GM23338 (cell line): Measurements from ENCODE around the gene ASPHD2. TPM values are rescaled to one million over a fixed set of nuclear protein-coding genes. Genes with fewer than 3 reads are reported as not detected.

ENCODE experiments used
- ATAC-seq: fragments of 200-7000 bp; cut with Tn5 transposase; 3 replicates; pipeline ENCODE4 v1.9.1; 2020
- DNase-seq: peaks from one replicate; pipeline ENCODE4 v3.0.0-alpha.2; 2015; ENCODE audit warnings: low spot score
- H2AFZ ChIP-seq: fragments of 200-600 bp; sonication (generic); 2 replicates; pipeline ENCODE4 v1.8.0; 2016; ENCODE audit warnings: antibody characterized with exemption, mild to moderate bottlenecking, moderate library complexity
- H3F3A ChIP-seq: fragments of 200-600 bp; sonication (generic); replicated peaks from 2 replicates; pipeline ENCODE4 v1.8.0; 2017; ENCODE audit warnings: antibody characterized with exemption, mixed run types, low read depth
- H3K27ac ChIP-seq: fragments of 200-600 bp; sonication (generic); 2 replicates; pipeline ENCODE4 v1.6.1; 2016; ENCODE audit warnings: low read depth
- H3K27me3 ChIP-seq: fragments of 200-600 bp; sonication (generic); 2 replicates; pipeline ENCODE4 v1.8.0; 2016; ENCODE audit warnings: mild to moderate bottlenecking, mixed run types, moderate library complexity; ENCODE audit not compliant: insufficient read depth
- H3K36me3 ChIP-seq: fragments of 200-600 bp; sonication (generic); 2 replicates; pipeline ENCODE4 v1.8.0; 2016; ENCODE audit warnings: mild to moderate bottlenecking; ENCODE audit not compliant: insufficient read depth
- H3K4me1 ChIP-seq: fragments of 200-600 bp; sonication (generic); 2 replicates; pipeline ENCODE4 v1.8.0; 2016; ENCODE audit warnings: mild to moderate bottlenecking, moderate library complexity; ENCODE audit not compliant: insufficient read depth
- H3K4me2 ChIP-seq: fragments of 200-600 bp; sonication (generic); 2 replicates; pipeline ENCODE4 v1.7.1; 2017; ENCODE audit warnings: mixed run types
- H3K4me3 ChIP-seq: fragments of 200-600 bp; sonication (generic); 2 replicates; pipeline ENCODE4 v1.6.1; 2016; ENCODE audit warnings: mixed run types
- H3K79me2 ChIP-seq: fragments of 200-600 bp; sonication (generic); replicated peaks from 2 replicates; pipeline ENCODE4 v1.8.0; 2017; ENCODE audit warnings: mild to moderate bottlenecking; ENCODE audit not compliant: insufficient read depth
- H3K9me2 ChIP-seq: fragments of 200-600 bp; sonication (generic); 2 replicates; pipeline ENCODE4 v1.8.0; 2017; ENCODE audit not compliant: insufficient read depth
- H4K20me1 ChIP-seq: fragments of 200-600 bp; sonication (generic); replicated peaks from 2 replicates; pipeline ENCODE4 v1.8.0; 2017; ENCODE audit warnings: mild to moderate bottlenecking; ENCODE audit not compliant: insufficient read depth
- H3K27ac Mint-ChIP-seq: 2 replicates; pipeline ENCODE4 v1.8.0; 2020; ENCODE audit warnings: inconsistent platforms, mild to moderate bottlenecking, moderate library complexity, mixed read lengths
- H3K27me3 Mint-ChIP-seq: 3 replicates; pipeline ENCODE4 v1.8.0; 2022; ENCODE audit warnings: low read depth, mild to moderate bottlenecking, moderate library complexity, mixed read lengths, inconsistent platforms; ENCODE audit not compliant: insufficient read depth, poor library complexity
- H3K36me3 Mint-ChIP-seq: 3 replicates; pipeline ENCODE4 v1.8.0; 2021; ENCODE audit warnings: low read depth, mild to moderate bottlenecking, inconsistent platforms, moderate library complexity, mixed read lengths
- H3K4me1 Mint-ChIP-seq: 3 replicates; pipeline ENCODE4 v1.8.0; 2020; ENCODE audit warnings: mild to moderate bottlenecking, inconsistent platforms, mixed read lengths
- H3K4me3 Mint-ChIP-seq: 3 replicates; pipeline ENCODE4 v1.8.0; 2021; ENCODE audit warnings: moderate library complexity, mild to moderate bottlenecking, inconsistent platforms, mixed read lengths
- H3K9me3 Mint-ChIP-seq: 3 replicates; pipeline ENCODE4 v1.8.0; 2020; ENCODE audit warnings: moderate library complexity, mild to moderate bottlenecking, inconsistent platforms, mixed read lengths
- NANOG ChIP-seq: IDR thresholded peaks from 2 replicates; pipeline ENCODE4 v1.6.1; 2016; ENCODE audit warnings: antibody characterized with exemption, borderline replicate concordance
- POLR2AphosphoS5 ChIP-seq: IDR thresholded peaks from 2 replicates; pipeline ENCODE4 v1.6.1; 2016; ENCODE audit warnings: antibody characterized with exemption, low read depth
- ZNF114 ChIP-seq: fragments of 250-450 bp; sonication (Bioruptor Pico); IDR thresholded peaks from 2 replicates; pipeline ENCODE4 v1.5.0; 2020; ENCODE audit warnings: mild to moderate bottlenecking, moderate library complexity
- ZNF462 ChIP-seq: fragments of 250-450 bp; sonication (Bioruptor Pico); IDR thresholded peaks from 2 replicates; pipeline ENCODE4 v1.5.0; 2020; ENCODE audit warnings: mild to moderate bottlenecking, moderate library complexity
- polyA plus RNA-seq: library from polyadenylated mRNA; unstranded; fragments of >200 nt; fragmentation: Nextera tagmentation; extraction: Ambion mirVana; gene quantifications from 2 replicates; pipeline ENCODE4 v1.2.1, GENCODE V29; 2016
- total RNA-seq: library from RNA; depleted of rRNA; stranded (reverse); fragments of >200 nt; shearing (Covaris generic); gene quantifications from 2 replicates; pipeline ENCODE4 v1.2.3, GENCODE V29; 2014
- TF ChIP-seq, protein P1 (sequence below): IDR thresholded peaks from one replicate; pipeline ENCODE4 v1.6.1; 2018; ENCODE audit warnings: antibody characterized with exemption; ENCODE audit not compliant: unreplicated experiment

Gene ASPHD2
- total and polyA plus RNA-seq, 2 experiments from 2014 or later, result 6.0 to 9.3 TPM

DNA sequence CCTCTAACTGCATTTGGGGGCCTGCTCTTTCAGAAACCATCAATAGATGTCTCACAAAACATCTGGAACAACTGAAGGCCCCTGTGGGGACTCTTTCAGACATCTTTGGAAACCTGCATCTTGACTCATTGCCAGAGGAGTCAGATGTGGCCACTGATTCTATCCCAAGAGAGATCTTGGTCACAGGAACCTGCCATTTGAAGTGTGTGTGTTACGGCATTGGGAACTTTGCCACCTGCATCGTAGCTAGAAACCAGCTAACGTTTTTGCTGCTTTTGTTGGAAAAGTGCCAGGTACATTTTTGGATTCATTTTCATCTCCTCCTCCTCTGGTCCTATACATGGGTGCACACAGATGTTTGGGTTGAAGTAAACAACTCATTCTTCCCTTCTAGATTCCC is 58.9 kb downstream of the ASPHD2 start (continued):
- TF ChIP-seq ZNF462 (CRISPR knock-in tag) (no peak), ZNF114 (CRISPR knock-in tag) (no peak)
- TF ChIP-seq, protein P1, sequence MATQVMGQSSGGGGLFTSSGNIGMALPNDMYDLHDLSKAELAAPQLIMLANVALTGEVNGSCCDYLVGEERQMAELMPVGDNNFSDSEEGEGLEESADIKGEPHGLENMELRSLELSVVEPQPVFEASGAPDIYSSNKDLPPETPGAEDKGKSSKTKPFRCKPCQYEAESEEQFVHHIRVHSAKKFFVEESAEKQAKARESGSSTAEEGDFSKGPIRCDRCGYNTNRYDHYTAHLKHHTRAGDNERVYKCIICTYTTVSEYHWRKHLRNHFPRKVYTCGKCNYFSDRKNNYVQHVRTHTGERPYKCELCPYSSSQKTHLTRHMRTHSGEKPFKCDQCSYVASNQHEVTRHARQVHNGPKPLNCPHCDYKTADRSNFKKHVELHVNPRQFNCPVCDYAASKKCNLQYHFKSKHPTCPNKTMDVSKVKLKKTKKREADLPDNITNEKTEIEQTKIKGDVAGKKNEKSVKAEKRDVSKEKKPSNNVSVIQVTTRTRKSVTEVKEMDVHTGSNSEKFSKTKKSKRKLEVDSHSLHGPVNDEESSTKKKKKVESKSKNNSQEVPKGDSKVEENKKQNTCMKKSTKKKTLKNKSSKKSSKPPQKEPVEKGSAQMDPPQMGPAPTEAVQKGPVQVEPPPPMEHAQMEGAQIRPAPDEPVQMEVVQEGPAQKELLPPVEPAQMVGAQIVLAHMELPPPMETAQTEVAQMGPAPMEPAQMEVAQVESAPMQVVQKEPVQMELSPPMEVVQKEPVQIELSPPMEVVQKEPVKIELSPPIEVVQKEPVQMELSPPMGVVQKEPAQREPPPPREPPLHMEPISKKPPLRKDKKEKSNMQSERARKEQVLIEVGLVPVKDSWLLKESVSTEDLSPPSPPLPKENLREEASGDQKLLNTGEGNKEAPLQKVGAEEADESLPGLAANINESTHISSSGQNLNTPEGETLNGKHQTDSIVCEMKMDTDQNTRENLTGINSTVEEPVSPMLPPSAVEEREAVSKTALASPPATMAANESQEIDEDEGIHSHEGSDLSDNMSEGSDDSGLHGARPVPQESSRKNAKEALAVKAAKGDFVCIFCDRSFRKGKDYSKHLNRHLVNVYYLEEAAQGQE, result no peak

- H4K20me1 ChIP-seq, result peaks cover 8% of the 10 kb centered on the region
- DNase-seq, result no peak
- H3K4me2 ChIP-seq, result no peak overlapping the region
- Mint-ChIP-seq H3K36me3 (peaks cover 63% of the 10 kb centered on the region), H3K9me3 (no peaks in the 10 kb centered on the region), H3K4me1 (peaks cover 8% of the 10 kb centered on the region), H3K27ac (no peak overlapping the region; the same call in 1 of the 2 replicates), H3K4me3 (no peak overlapping the region), H3K27me3 (no peaks in the 10 kb centered on the region)
- peaks cover 25% of the 10 kb centered on the region for H3K79me2 ChIP-seq
- 0 out of 2 replicates have a peak overlapping the region, but pooled peaks have one; percentile 26 for H3K27ac ChIP-seq
- no peak for ATAC-seq
- H3F3A ChIP-seq, result peaks cover 43% of the 10 kb centered on the region
- no peak overlapping the region for H2AFZ ChIP-seq
- no peaks in the 10 kb centered on the region for H3K9me2 ChIP-seq
- peaks cover 3% of the 10 kb centered on the region; the same call in 1 of the 2 replicates for H3K4me1 ChIP-seq
- H3K36me3 ChIP-seq, result peaks cover 56% of the 10 kb centered on the region
- H3K4me3 ChIP-seq, result no peak overlapping the region
- no peaks in the 10 kb centered on the region for H3K27me3 ChIP-seq
- TF ChIP-seq NANOG, result no peak
- no peak for TF ChIP-seq ZNF462 (CRISPR knock-in tag)
- TF ChIP-seq POLR2AphosphoS5, result no peak
These were observed 60.5 kb downstream of the ASPHD2 start for GRCh38 chr22:26489447-26490036.
